Measurements from ENCODE around the gene ZNF831. TPM values are rescaled to one million over a fixed set of nuclear protein-coding genes. Genes with fewer than 3 reads are reported as not detected.

ZNF831 gene
- not detected in 2 replicates for polyA plus RNA-seq (2014; cell fraction: cytosol; rRNA removed)
- not detected in 2 replicates for polyA plus RNA-seq (2014; cell fraction: nucleus; rRNA removed)

GRCh38 chr20:59163631-59164530 lies at the start of gene ZNF831:
Gene ZNF831, plus strand, starts transcription at chr20:59163821. Its CDS starts 27,199 bp downstream, at chr20:59191020.
- no peak for DNase-seq (ENCODE audit: low spot score)

- DNase-seq (ENCODE audit: low spot score): no peak
Observed at GRCh38 chr20:59117526-59117925, 46.1 kb upstream of the ZNF831 start.

GRCh38 chr20:59118855-59119254 lies 44.8 kb upstream of the ZNF831 start:
- no peak for DNase-seq (ENCODE audit: low spot score)

- DNase-seq (ENCODE audit: low spot score): no peak
Observed at GRCh38 chr20:59120491-59120890, 43.1 kb upstream of the ZNF831 start.

GRCh38 chr20:59120919-59121318 lies 42.7 kb upstream of the ZNF831 start:
- DNase-seq (ENCODE audit: low spot score): no peak

- DNase-seq (ENCODE audit: low spot score): no peak
Observed at GRCh38 chr20:59121714-59122565, 41.7 kb upstream of the ZNF831 start.

GRCh38 chr20:59122566-59122919 lies 41.1 kb upstream of the ZNF831 start:
- no peak for DNase-seq (ENCODE audit: low spot score)

GRCh38 chr20:59123011-59123677 lies 40.5 kb upstream of the ZNF831 start:
- DNase-seq (ENCODE audit: low spot score): no peak

- DNase-seq (ENCODE audit: low spot score): no peak
Observed at GRCh38 chr20:59123678-59124255, 39.9 kb upstream of the ZNF831 start.

GRCh38 chr20:59124296-59125029 lies 39.2 kb upstream of the ZNF831 start:
- no peak for DNase-seq (ENCODE audit: low spot score)

- DNase-seq (ENCODE audit: low spot score): no peak
Observed at GRCh38 chr20:59125332-59125731, 38.3 kb upstream of the ZNF831 start.

GRCh38 chr20:59125836-59126235 lies 37.8 kb upstream of the ZNF831 start:
- no peak for DNase-seq (ENCODE audit: low spot score)

GRCh38 chr20:59127839-59128238 lies 35.8 kb upstream of the ZNF831 start:
- no peak for DNase-seq (ENCODE audit: low spot score)

GRCh38 chr20:59131551-59132285 lies 31.9 kb upstream of the ZNF831 start:
- no peak for DNase-seq (ENCODE audit: low spot score)

GRCh38 chr20:59134182-59134581 lies 29.4 kb upstream of the ZNF831 start:
- DNase-seq (ENCODE audit: low spot score): no peak

- DNase-seq (ENCODE audit: low spot score): no peak
Observed at GRCh38 chr20:59135093-59135492, 28.5 kb upstream of the ZNF831 start.

- DNase-seq (ENCODE audit: low spot score): no peak
Observed at GRCh38 chr20:59136027-59136426, 27.6 kb upstream of the ZNF831 start.

GRCh38 chr20:59137532-59137931 lies 26.1 kb upstream of the ZNF831 start:
- no peak for DNase-seq (ENCODE audit: low spot score)

GRCh38 chr20:59138114-59138748 lies 25.4 kb upstream of the ZNF831 start:
- DNase-seq (ENCODE audit: low spot score): no peak

GRCh38 chr20:59139998-59140397 lies 23.6 kb upstream of the ZNF831 start:
- DNase-seq (ENCODE audit: low spot score): no peak
